Neural cell (in vitro differentiated cells): ENCODE data around the gene DHX29. TPM values are rescaled to one million over a fixed set of nuclear protein-coding genes. Genes with fewer than 3 reads are reported as not detected.

Source experiments
- H2AFZ ChIP-seq: fragments of 200-600, 300-800 bp; sonication (generic), shearing (Covaris generic); 2 replicates; pipeline ENCODE4 v1.6.0; 2014; ENCODE audit warnings: low read depth, mild to moderate bottlenecking, antibody characterized with exemption, low read length, moderate library complexity
- H3F3A ChIP-seq: fragments of 200-600 bp; shearing (Covaris generic); 2 replicates; pipeline ENCODE4 v1.6.1; 2016; ENCODE audit warnings: mild to moderate bottlenecking, moderate library complexity, mixed read lengths, antibody characterized with exemption, low read length; ENCODE audit not compliant: insufficient read depth, poor library complexity, severe bottlenecking
- H3K27ac ChIP-seq: fragments of 200-600, 300-800 bp; sonication (generic), shearing (Covaris generic); 2 replicates; pipeline ENCODE4 v1.5.1; 2014; ENCODE audit warnings: mild to moderate bottlenecking, low read length, moderate library complexity
- H3K27me3 ChIP-seq: fragments of 300-800, 200-600 bp; sonication (generic), shearing (Covaris generic); 2 replicates; pipeline ENCODE4 v1.6.0; 2014; ENCODE audit warnings: mild to moderate bottlenecking, low read depth, low read length, moderate library complexity; ENCODE audit not compliant: insufficient read depth
- H3K36me3 ChIP-seq: fragments of 300-800, 200-600 bp; sonication (generic), shearing (Covaris generic); 2 replicates; pipeline ENCODE4 v1.5.1; 2014; ENCODE audit warnings: mild to moderate bottlenecking, antibody characterized with exemption, low read length, moderate library complexity; ENCODE audit not compliant: insufficient read depth
- H3K4me2 ChIP-seq: fragments of 300-800, 200-600 bp; sonication (generic), shearing (Covaris generic); 2 replicates; pipeline ENCODE4 v1.6.0; 2014; ENCODE audit warnings: mild to moderate bottlenecking, low read length
- H3K4me3 ChIP-seq: fragments of 300-800, 200-600 bp; sonication (generic), shearing (Covaris generic); 2 replicates; pipeline ENCODE4 v1.5.1; 2014; ENCODE audit warnings: mild to moderate bottlenecking, low read length, moderate library complexity
- H3K79me2 ChIP-seq: fragments of 200-600 bp; shearing (Covaris generic); replicated peaks from 2 replicates; pipeline ENCODE4 v1.6.0; 2014; ENCODE audit warnings: mild to moderate bottlenecking, low read length, moderate library complexity; ENCODE audit not compliant: insufficient read depth
- H3K9ac ChIP-seq: fragments of 300-800, 200-600 bp; sonication (generic), shearing (Covaris generic); 2 replicates; pipeline ENCODE4 v1.6.1; 2016; ENCODE audit warnings: mild to moderate bottlenecking, low read length, mixed read lengths
- H3K9me2 ChIP-seq: fragments of 200-600 bp; shearing (Covaris generic); 2 replicates; pipeline ENCODE4 v1.6.1; 2016; ENCODE audit warnings: mild to moderate bottlenecking, low read length, mixed read lengths; ENCODE audit not compliant: insufficient read depth
- H3K9me3 ChIP-seq: fragments of 200-600, 300-800 bp; sonication (generic), shearing (Covaris generic); 2 replicates; pipeline ENCODE4 v1.6.1; 2016; ENCODE audit warnings: mild to moderate bottlenecking, mixed run types, low read length, moderate library complexity, mixed read lengths
- H4K20me1 ChIP-seq: fragments of 200-600 bp; shearing (Covaris generic); 2 replicates; pipeline ENCODE4 v1.6.1; 2016; ENCODE audit warnings: mild to moderate bottlenecking, mixed run types; ENCODE audit not compliant: insufficient read depth
- CTCF ChIP-seq: fragments of 450-650 bp; IDR thresholded peaks from 2 replicates; pipeline ENCODE4 v1.5.1; 2014; ENCODE audit warnings: antibody characterized with exemption, mild to moderate bottlenecking, moderate library complexity; ENCODE audit not compliant: poor library complexity, severe bottlenecking
- EP300 ChIP-seq: fragments of 450-650 bp; conservative IDR thresholded peaks from 2 replicates; pipeline ENCODE4 v1.6.1; 2014; ENCODE audit warnings: antibody characterized with exemption, mild to moderate bottlenecking, moderate library complexity; ENCODE audit not compliant: poor library complexity, severe bottlenecking
- EZH2 ChIP-seq: fragments of 200-600, 300-800 bp; shearing (Covaris generic), sonication (generic); IDR thresholded peaks from 2 replicates; pipeline ENCODE4 v1.6.1; 2014; ENCODE audit warnings: antibody characterized with exemption, low read length, borderline replicate concordance, mild to moderate bottlenecking; ENCODE audit not compliant: insufficient read depth, poor library complexity, severe bottlenecking
- MXI1 ChIP-seq: fragments of 450-650 bp; conservative IDR thresholded peaks from 2 replicates; pipeline ENCODE4 v1.6.1; 2014; ENCODE audit warnings: antibody characterized with exemption, mild to moderate bottlenecking; ENCODE audit not compliant: poor library complexity, severe bottlenecking
- POLR2AphosphoS5 ChIP-seq: IDR thresholded peaks from 2 replicates; pipeline ENCODE4 v1.6.1; 2012
- RAD21 ChIP-seq: fragments of 450-650 bp; conservative IDR thresholded peaks from 2 replicates; pipeline ENCODE4 v1.6.1; 2014; ENCODE audit warnings: antibody characterized with exemption, mild to moderate bottlenecking, moderate library complexity
- REST ChIP-seq: IDR thresholded peaks from 2 replicates; pipeline ENCODE4 v1.6.1; 2012; ENCODE audit warnings: borderline replicate concordance
- SMC3 ChIP-seq: fragments of 450-650 bp; conservative IDR thresholded peaks from 2 replicates; pipeline ENCODE4 v1.6.1; 2014; ENCODE audit warnings: antibody characterized with exemption, mild to moderate bottlenecking, moderate library complexity; ENCODE audit not compliant: poor library complexity
- TAF1 ChIP-seq: IDR thresholded peaks from 2 replicates; pipeline ENCODE4 v1.6.1; 2012; ENCODE audit warnings: low read depth
- polyA plus RNA-seq: library from polyadenylated mRNA; depleted of rRNA; stranded (reverse); fragments of >200 nt; gene quantifications from 2 replicates; pipeline ENCODE4 v1.2.3, GENCODE V29; 2014

DHX29 gene
- polyA plus RNA-seq, 1 donor from 2014 or later, result 48.1 TPM

- TF ChIP-seq REST, result no peak
These were observed 18.1 kb upstream of the DHX29 start (continued) for GRCh38 chr5:55325621-55326020.

DNA sequence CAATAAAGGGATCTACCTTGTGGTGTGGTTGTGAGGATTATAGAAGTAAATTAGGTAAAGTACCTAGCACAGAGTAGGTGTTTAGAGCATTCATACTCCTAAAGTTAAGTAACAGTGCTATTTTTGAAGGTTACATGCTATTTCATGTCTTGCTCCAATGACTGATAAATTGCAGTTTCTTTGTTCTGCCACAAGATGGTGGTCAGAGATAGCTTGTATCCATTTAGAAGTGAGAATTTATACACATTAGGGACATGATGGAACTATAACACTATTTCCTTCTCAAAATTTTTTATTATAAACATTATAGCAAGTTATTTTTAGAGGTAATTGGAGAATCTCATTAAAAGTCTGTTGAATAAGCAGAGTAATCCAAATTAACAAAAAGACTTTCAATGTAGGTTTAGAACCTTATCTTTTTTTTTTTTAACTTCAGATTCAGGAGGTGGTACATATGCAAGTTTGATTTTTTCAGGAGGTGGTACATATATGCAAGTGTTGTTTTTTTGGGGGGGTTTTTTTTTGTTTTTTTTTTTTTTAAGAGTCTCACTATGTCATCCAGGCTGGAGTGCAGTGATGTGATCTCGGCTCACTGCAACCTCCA is 17.4 kb upstream of the DHX29 start:
- H3K9ac ChIP-seq, result no peak overlapping the region
- peaks cover 20% of the 10 kb centered on the region for H3K79me2 ChIP-seq
- TF ChIP-seq MXI1, result no peak
- TF ChIP-seq CTCF, result peak; percentile 74
- no peak for TF ChIP-seq EZH2
- no peak for TF ChIP-seq REST
- TF ChIP-seq TAF1, result no peak
- peak; percentile 75 for TF ChIP-seq RAD21
- TF ChIP-seq POLR2AphosphoS5, result no peak
- peak; percentile 76 for TF ChIP-seq SMC3
- TF ChIP-seq EP300, result no peak

More for the DNA sequence above, 17.4 kb upstream of the DHX29 start:
- Histone ChIP-seq H3F3A (no peaks in the 10 kb centered on the region), H2AFZ (no peak overlapping the region), H3K27ac (no peak overlapping the region), H4K20me1 (no peaks in the 10 kb centered on the region), H3K36me3 (no peaks in the 10 kb centered on the region), H3K27me3 (no peaks in the 10 kb centered on the region), H3K4me3 (no peak overlapping the region), H3K9me3 (no peaks in the 10 kb centered on the region), H3K9me2 (no peaks in the 10 kb centered on the region), H3K4me2 (no peak overlapping the region)
